ENCODE measurements around the gene HRH3.

Gene HRH3

DNA sequence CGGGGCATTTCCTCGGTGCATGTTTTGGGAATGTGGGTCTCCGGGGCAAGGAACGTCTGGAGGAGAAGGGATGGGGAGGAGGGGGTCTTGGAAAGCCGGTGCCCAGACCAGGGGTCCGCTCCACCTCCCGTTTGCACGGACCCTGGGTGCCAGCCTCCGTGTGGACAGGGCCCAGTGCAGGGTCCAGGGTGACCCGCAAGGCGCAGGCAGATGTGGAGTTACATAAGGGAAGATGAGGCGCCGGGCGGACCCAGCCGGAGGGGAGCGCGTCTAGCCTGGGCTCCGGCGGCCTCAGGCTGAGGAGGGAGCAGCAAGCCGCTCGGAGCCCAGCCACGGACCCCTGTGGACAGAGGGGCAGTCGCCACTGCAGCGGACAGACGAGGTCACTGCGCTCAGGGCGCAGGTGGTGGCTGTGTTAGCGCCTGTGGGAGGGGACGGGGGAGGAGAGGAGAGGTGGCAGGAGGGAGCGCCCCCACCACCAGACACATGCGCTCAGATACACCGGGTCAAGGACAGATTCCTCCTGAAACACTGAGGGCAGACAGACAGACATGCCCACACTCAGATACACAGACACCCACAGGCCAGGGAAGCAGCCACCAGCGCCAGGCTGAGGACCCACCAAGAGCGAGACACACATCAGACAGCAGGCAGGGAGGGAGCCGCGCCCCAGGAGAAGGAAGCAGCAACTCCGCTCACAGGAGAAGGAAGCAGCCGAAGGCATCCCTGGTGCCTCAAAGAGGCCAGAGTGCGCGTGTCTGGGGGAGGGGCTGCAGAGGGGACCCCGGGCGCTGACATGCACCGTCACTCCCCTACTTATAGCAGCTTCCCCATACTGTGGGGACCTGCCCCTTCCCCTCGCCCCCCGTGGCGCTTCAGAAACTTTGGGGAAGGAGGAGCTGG is 839 bp upstream of the HRH3 start:
- no peak for TF ChIP-seq CREB1 (IDR thresholded peaks at IDR 0.05; ENCODE audit: low read depth)
- TF ChIP-seq RAD21 (IDR thresholded peaks at IDR 0.05; ENCODE audit: low read depth): no peak
- TF ChIP-seq CEBPB (IDR thresholded peaks at IDR 0.05): no peak

DNA sequence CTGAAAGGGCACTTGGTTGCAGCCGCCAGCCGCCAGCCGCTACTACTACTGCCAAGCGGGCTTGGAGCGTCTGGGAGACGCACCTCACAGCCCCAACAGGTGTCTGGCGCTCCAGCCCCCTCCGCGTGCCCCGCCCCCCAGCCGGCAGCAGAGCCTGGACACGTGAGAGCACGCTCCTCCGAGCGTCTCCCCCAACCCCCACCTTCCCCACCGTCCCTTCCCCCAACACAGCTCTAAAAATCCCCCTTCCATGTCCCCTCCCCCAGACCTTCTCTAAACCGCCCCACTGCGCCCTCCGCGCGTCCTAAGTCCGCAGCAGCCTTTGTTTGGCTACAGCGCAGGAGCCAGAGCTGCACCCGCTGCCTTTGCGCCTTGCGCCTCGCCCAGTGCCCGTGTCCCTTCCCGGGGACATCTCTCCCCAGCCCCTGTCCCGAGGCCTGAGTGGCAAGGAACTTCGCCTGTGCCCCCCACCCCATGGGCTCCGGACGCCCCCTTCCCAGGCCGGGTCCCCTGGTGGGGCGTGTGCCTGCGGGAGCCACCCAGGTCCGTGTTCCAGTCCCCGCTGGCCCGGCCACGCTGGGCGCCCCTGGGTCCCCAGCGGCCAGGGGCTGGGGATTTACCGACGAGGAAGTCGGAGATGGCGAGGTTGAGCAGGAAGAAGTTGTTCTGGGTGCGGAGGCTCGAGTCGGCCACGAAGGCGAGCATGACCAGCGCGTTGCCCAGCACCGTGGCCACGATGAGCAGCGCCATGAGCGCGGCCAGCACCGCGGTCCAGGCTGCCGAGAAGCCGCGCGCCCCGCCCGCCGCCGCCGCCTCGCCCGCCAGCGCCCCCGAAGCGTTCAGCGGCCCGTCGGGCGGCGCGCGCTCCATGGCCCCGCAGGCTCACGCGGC is 732 bp downstream of the HRH3 start:
- TF ChIP-seq ZBTB7A (IDR thresholded peaks at IDR 0.05; ENCODE audit: low read depth) (no peak), CEBPB (IDR thresholded peaks at IDR 0.05) (no peak), FOXM1 (IDR thresholded peaks at IDR 0.05; ENCODE audit: borderline replicate concordance, low read depth) (no peak), TEAD4 (IDR thresholded peaks at IDR 0.05) (no peak), NFIC (IDR thresholded peaks at IDR 0.05) (no peak), EGR1 (IDR thresholded peaks at IDR 0.05) (no peak), CREB1 (IDR thresholded peaks at IDR 0.05; ENCODE audit: low read depth) (no peak), RAD21 (IDR thresholded peaks at IDR 0.05; ENCODE audit: low read depth) (no peak), TCF12 (IDR thresholded peaks at IDR 0.05; ENCODE audit: low read depth) (no peak)
- TF ChIP-seq, protein P1, sequence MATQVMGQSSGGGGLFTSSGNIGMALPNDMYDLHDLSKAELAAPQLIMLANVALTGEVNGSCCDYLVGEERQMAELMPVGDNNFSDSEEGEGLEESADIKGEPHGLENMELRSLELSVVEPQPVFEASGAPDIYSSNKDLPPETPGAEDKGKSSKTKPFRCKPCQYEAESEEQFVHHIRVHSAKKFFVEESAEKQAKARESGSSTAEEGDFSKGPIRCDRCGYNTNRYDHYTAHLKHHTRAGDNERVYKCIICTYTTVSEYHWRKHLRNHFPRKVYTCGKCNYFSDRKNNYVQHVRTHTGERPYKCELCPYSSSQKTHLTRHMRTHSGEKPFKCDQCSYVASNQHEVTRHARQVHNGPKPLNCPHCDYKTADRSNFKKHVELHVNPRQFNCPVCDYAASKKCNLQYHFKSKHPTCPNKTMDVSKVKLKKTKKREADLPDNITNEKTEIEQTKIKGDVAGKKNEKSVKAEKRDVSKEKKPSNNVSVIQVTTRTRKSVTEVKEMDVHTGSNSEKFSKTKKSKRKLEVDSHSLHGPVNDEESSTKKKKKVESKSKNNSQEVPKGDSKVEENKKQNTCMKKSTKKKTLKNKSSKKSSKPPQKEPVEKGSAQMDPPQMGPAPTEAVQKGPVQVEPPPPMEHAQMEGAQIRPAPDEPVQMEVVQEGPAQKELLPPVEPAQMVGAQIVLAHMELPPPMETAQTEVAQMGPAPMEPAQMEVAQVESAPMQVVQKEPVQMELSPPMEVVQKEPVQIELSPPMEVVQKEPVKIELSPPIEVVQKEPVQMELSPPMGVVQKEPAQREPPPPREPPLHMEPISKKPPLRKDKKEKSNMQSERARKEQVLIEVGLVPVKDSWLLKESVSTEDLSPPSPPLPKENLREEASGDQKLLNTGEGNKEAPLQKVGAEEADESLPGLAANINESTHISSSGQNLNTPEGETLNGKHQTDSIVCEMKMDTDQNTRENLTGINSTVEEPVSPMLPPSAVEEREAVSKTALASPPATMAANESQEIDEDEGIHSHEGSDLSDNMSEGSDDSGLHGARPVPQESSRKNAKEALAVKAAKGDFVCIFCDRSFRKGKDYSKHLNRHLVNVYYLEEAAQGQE (IDR thresholded peaks at IDR 0.05; ENCODE audit: low read depth): no peak

DNA sequence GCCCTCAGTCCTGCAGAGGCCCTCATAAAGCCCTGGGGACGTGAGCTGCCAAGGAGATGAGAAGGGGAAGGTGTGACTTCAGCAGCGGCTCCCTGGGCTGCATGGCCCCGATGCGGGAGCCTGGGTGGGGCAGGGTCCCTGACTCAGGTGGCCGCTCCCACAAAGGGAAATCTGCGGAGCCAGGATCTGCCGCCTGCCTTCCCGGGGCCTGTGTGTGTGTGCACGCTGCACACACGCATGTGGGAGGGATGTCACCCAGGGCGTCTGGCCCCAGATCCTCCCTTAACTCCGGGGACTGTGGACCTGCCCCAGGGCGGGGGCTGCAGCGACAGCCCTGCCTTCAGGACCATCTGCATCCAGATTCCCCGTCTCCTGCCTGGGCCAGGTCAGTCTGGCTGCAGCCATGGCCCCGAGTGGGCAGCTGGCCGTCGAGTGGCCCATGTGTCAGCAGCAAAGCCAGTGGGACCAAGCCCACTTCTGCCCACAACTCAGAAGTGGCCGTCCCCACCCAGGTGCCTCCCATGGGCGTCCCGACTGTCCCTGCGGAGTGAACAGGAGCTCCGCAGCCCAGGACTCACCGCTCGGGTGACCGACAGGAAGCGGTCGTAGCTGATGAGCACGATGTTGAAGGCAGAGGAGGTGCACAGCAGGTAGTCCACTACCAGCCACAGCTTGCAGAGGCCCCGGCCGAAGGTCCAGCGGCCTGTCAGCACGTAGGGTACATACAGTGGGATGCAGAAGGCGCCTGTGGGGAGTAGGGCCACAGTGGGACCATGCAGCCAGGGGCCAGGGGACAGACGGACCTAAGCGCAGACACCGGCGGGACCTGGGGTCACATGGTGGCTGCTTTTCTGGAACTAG is 1.9 kb downstream of the HRH3 start:
- TF ChIP-seq EP300 (IDR thresholded peaks at IDR 0.05; ENCODE audit: borderline replicate concordance) (no peak), NFIC (IDR thresholded peaks at IDR 0.05) (no peak)

DNA sequence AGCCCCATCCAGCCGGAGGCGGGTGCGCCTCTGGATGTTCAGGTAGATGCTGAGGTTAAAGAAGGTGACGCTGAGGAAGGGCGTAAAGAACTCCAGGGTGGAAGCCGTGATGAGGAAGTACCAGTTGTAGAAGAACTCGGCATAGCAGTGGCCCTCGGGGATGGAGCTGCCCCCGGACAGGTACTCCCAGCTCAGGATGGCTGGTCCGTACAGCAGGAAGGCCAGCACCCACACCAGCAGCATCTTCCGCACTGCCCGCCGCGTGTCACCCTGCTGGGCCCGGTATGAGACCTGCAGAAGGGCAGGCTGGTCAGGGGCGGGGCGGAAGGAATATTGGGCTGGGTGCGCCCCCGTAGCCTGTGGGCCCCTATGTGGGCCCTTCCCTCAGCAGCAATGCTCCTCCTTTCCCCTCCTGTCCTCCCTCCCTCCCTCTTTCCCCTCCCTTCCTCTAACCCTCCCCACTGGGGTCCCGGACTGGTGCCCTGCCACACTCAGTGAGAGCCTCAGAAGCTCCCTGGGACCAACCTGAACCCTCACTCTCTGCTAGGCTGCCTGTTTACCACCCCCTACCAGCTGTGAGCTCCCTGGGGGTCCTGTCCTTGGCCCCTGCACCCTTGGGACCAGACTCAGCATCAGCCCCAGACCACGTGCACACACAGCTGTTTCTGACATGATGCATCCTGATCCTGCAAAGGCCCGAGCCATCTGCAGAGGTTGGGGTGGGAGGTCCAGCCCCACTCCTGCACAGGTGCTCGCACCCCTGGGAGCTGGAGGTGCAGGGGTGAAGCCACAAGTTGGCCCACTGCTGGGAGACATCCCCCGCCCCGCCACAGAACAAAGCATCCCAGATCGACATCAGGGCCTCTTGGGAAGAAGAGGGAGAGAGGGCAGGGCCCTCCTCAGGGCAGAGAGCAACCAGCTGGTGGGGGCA is 3.2 kb downstream of the HRH3 start:
- TF ChIP-seq, protein P2, sequence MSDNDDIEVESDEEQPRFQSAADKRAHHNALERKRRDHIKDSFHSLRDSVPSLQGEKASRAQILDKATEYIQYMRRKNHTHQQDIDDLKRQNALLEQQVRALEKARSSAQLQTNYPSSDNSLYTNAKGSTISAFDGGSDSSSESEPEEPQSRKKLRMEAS (IDR thresholded peaks at IDR 0.05): no peak
- TF ChIP-seq YY1 (IDR thresholded peaks at IDR 0.05; ENCODE audit: low read depth): no peak
- no peak for TF ChIP-seq CREB1 (IDR thresholded peaks at IDR 0.05; ENCODE audit: low read depth)
- no peak for TF ChIP-seq NFIC (IDR thresholded peaks at IDR 0.05)
- TF ChIP-seq CEBPB (IDR thresholded peaks at IDR 0.05): no peak
- no peak for TF ChIP-seq EGR1 (IDR thresholded peaks at IDR 0.05)
- TF ChIP-seq, protein P3, sequence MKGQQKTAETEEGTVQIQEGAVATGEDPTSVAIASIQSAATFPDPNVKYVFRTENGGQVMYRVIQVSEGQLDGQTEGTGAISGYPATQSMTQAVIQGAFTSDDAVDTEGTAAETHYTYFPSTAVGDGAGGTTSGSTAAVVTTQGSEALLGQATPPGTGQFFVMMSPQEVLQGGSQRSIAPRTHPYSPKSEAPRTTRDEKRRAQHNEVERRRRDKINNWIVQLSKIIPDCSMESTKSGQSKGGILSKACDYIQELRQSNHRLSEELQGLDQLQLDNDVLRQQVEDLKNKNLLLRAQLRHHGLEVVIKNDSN (IDR thresholded peaks at IDR 0.05): no peak
- no peak for TF ChIP-seq TCF12 (IDR thresholded peaks at IDR 0.05; ENCODE audit: low read depth)
- TF ChIP-seq TEAD4 (IDR thresholded peaks at IDR 0.05): no peak
- no peak for TF ChIP-seq RAD21 (IDR thresholded peaks at IDR 0.05; ENCODE audit: low read depth)
- no peak for TF ChIP-seq TAF1 (IDR thresholded peaks at IDR 0.05; ENCODE audit: low read depth)
- TF ChIP-seq, protein P1 (IDR thresholded peaks at IDR 0.05; ENCODE audit: low read depth): no peak
- no peak for TF ChIP-seq EP300 (IDR thresholded peaks at IDR 0.05; ENCODE audit: borderline replicate concordance)
- no peak for TF ChIP-seq FOXM1 (IDR thresholded peaks at IDR 0.05; ENCODE audit: borderline replicate concordance, low read depth)
- TF ChIP-seq ZBTB7A (IDR thresholded peaks at IDR 0.05; ENCODE audit: low read depth): no peak

Measured in Ishikawa (cell line).